Body of pancreas (tissue), 4 donors: ENCODE results near the gene MAL.

Experiments used
- CTCF ChIP-seq, 7 experiments: fragments of 450-650 bp in 4 of 7; fragments of 200-600 bp in 3 of 7; sonication (generic) in 3 of 7; IDR thresholded peaks; one replicate each; pipeline ENCODE4 v1.5.1; 2016 to 2019; ENCODE audit warnings: antibody characterized with exemption in 7 of 7
- POLR2A ChIP-seq, 3 donors: fragments of 450-650 bp; IDR thresholded peaks; one replicate each; pipeline ENCODE4 v1.6.1; 2016; ENCODE audit warnings: antibody characterized with exemption in 3 of 3, mild to moderate bottlenecking in 2 of 3

GRCh38 chr2:94992360-94992759 is 33.1 kb upstream of the MAL start:
- TF ChIP-seq CTCF (IDR thresholded peaks at IDR 0.05) (no peak), POLR2A (IDR thresholded peaks at IDR 0.05) (no peak)
